GM19035 (cell line): ENCODE measurements around the gene CAMTA1.

Experiments
- ATAC-seq: cut with Tn5 transposase; IDR thresholded peaks from one replicate; pipeline ENCODE4 v1.9.1; 2021; ENCODE audit not compliant: unreplicated experiment

The CAMTA1 gene

DNA sequence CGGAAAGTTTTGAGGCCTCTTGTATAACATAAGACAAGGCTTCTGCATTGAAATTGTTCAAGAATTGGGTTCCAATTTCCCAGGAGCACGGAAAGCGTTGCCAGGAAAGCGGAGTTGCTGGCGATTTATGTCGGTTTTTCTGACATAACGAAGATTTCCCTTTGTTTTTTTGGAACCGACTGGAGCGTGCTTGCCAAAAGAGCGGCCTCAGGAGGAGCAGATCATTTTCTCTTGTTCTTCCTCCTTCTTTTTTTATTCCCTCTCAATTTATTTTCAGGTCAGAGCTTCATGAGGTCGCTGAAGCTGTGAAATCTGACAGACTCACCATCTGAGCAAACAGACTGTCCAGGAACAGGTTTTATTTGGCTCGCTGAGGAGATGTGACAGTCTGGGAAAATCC lies 275.5 kb downstream of the CAMTA1 start:
- no peak for ATAC-seq

DNA sequence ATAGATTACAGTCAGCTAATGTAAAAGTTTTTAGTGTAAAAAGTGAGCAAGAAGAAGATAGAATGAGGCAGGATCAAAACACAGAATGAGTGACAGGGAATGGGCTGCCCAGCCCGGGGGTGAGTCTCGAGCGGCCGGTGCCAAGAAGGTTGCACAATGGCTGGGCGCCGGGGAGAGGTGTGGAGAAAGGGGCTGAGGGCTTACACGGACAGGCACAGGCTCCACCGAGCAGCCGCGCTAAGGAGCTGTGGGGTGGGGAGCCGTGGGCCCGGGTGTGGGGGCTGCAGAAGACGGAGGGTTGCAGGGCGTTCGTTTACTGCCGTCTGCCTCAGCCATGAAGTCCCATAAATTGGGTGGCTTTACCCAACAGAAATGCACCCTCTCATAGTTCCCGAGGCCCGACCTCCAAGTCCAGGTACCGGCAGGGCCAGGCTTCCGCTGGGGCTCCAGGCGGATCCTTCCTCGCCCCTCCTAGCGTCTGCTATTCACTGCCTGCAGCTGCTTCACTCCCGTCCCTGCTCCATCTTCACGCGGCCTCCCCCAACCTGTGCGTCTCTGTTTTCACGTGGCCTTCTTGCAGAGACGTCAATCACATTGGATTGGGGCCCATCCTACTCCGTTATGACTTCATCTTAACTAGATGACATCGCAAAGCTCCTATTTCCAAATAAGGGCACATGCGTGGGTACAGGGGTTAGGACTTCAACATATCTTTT lies 277.2 kb downstream of the CAMTA1 start:
- no peak for ATAC-seq

DNA sequence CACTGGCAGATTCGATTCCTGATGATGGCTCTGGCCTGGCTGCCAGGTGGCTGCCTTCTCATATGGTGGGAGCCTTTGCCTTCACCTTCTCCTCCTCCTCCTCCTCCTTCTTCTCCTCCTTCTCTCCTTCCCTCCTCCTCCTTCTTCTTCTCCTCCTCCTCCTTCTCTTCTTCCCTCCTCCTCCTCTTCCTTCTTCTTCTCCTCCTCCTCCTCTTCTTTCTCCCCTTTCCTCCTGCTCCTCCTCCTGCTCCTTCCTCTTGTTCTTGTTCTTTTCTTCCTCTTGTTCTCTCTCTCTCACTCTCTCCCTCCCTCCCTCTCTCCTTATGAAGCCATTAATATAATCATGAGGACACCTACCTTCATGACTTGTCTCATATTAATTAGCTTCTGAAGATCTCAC lies 278.7 kb downstream of the CAMTA1 start:
- no peak for ATAC-seq

DNA sequence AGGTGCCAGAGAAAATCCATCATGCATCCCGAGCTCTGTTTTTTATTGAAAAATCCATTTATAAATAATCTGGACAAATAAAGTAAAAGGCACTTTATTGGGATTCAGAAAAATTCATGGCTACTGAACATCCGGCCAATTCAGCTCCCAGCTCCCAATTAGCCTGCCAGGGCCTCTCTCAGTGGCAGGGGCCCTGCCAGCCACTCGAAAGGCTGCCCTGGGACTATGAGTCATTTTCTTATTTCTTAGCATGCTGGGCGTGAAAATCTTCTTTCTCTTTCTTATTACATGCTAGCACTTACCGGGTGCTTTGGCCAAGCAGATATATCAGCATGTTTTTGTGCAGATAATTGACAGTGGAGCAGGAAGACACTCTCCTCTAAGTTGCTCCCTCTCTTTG lies 283.3 kb downstream of the CAMTA1 start:
- no peak for ATAC-seq

DNA sequence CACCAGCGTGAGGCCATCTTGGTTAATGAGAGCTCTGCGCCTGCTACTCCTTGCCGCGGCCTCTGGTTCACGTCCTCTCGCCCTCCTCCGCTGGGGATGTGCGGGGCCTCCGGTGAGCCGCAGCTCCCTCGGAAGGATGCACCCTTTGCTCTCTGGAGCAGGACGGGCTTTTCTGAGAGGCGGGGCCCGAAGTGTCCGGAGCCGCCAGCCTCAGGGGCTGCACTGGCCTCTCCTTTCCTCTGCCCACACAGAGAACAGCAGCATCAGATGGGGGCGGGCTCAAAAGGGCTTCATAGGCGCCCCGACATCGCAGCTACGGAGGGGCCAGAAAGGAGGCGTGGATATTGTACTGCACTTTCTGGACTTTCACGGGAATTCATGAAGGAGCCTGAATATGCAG lies 284.7 kb downstream of the CAMTA1 start:
- ATAC-seq = no peak

DNA sequence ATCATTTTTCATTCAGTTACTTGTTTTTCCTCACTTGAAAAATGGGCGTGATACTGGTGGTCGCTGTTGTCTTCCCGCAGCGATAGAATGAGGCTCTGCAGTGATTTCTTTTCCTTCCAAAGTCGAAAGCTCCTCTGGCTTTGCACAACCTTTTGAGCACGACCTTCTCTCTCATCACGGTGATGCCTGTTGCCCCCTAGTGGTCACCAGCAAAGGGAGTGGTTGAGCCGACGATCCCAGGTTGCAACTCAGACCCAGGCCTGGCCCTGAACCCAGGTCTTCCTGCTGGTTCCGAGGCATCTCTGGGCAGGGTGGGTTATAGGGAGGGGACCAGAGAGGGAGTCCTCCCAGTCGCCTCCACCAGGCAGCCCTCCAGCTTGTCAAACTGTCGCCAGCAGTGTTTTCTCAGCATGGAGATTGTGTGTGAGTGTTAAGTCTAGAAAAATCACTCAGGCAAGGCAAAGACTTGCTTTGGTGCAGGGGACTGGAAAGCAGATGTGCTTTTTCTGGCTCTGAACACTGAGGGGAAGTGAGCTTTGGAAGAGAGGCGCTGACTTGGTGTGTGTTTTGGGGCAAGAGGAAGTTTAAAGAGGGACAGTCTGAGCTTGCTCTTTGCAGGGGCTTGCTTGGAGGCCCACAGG lies 285.3 kb downstream of the CAMTA1 start:
- no peak for ATAC-seq

DNA sequence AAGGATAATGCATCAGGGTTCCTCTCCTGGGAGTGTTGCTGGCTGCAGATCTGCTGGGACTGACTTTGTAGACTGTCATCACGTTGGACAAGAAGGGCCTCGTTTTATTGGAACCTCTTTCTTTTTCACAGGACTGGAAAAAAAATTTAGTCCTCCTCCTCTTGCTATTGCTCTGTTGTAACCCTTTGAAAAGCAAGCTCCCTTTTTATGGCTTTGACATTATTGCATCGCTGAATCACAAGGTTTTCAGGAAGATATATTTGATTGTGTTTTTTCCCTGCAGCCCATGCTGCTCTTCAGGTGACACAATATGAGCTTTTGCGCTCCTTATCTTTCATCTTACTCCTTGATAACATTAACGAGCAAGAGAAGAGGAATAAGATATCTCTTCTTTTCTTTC lies 290.9 kb downstream of the CAMTA1 start:
- no peak for ATAC-seq

DNA sequence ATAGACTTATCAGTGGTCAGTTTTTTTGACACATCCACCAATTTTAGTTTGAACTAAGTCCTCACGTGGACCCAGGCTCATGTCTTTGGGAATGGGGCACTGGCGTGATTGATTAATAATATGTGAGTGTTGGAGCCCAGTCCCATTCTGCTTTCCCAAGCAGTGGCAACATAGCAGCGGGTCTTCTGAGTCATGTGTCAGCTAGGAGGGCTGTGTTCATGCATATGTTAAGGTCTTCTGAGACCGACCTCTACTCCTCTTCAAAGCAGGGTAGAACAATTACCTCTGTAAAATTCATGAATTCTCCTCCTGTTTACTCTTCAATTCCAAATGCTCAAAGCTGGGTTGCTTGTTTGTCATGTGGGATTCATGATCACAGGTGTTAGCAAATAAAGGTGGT lies 291.3 kb downstream of the CAMTA1 start:
- ATAC-seq = no peak

DNA sequence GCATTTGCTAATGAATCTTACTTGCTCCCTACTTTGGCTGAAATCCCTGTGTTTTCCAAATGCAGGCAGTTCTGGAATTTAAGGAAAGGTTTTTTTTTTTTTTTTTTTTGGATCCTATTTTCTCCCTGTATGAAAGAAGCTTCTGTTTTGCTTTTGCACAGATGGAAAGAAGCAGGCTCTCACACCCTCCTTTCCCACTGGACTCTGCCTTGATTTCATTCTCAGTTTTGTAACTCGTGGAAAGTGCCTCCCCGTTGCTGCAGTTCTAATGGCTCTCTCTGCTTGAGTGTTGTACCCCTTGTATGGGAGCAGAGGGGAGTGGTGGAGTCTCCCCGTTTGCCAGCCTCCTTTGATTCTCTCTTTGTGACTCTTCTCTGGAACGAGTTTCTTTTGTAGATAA lies 291.9 kb downstream of the CAMTA1 start:
- no peak for ATAC-seq

DNA sequence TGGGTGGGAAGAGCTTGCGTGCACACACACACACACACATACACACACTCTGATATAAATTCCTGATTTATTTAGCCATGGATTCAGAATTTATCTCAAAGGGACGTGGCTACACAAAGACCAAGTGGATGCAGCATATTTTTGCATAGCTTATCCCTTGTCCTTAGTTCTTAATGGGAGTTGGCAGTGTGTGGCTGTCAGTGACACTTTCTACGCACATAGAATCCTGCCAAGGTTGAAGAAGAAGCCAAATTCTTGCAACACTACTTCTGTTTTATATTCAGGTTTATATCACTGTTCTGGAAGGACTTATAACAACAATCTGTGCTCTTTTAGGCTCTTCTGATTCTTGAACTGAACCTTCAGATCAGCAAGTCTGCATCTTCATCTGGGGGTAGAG lies 292.7 kb downstream of the CAMTA1 start:
- no peak for ATAC-seq

DNA sequence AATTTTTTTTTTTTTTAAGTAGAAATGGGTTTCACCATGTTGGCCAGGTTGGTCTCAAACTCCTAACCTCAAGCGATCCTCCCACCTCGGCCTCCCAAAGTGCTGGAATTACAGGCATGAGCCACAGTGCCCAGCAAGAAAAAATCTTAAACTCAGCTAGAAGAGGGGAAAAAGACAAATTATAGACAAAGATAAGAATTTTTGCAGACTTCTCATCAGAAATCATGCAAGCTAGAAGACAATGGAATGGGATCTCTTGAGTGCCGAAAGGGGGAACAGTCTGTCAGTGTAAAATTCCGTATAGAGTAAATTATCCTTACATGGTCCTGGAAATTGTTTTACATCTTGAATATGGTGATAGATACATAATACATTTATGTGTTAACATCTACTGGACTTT lies 294.4 kb downstream of the CAMTA1 start:
- no peak for ATAC-seq

DNA sequence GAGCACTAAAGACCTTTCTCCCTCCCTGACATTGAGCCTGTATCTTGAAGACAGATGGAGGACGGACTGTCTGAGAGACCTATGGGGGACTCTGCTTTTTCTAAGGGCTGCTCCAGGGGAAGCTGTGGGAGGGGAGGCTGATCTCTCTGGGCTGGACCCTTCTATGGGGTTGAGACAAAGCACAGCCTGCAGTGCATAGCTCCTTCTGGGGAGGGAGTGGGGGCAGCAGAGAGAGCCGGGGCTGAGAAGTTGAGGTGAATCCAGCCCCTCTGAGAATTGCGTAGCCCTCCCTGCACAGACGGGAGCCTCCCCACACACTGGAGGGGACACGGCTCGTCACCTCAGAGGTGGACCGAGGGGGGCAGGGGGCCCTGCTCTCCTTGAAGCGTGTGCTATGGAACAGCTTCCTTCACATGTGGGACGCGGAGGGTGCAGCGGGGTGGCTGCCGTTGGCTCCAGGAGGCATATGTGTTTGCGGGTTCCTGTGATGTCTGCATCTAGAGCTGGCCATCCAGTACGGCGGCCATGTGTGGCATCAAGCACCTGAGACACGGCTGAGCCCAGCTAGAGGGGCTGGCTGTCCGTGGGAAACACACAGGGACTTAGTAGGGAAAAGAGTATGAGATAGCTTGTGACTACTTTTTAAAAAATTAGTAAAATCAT lies 299.1 kb downstream of the CAMTA1 start:
- ATAC-seq = no peak

DNA sequence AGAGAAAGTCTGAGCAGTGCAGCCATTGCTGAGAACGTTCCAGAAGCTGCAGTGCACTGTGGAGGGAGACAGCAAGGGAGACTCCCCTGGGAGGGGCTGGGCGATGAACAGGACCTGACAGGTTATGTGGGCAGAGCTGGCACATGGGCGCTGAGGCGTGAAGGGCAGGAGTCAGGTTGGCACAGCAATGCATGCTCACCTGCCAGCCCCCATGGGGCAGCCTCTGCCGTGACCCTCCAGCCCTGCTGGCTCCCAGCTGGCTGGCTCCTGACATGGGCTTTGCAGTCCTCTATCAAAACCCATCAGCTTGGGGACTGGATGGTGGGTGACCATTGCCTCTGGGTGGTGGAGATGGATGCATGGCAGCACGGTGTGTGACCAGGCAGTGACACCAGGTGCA lies 300.3 kb downstream of the CAMTA1 start:
- no peak for ATAC-seq

DNA sequence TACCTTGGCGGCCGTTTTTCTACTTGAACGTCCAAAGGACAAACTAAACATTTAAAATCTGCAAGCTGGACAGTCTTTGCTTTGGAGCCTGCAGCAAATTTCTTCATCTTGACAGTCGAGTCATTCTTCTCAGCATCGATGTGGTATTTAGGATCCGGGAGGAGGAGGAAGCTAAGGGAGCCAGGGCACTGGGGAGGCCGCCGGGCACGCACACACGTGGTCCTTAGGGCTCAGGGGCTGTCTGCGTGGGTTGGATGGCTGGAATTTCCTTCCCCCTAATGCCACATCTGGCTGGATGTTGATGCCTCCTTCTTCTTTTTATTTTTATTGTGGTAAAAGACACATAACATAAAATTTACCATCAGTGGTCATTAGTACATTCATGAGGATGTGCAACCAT lies 300.9 kb downstream of the CAMTA1 start:
- no peak for ATAC-seq

DNA sequence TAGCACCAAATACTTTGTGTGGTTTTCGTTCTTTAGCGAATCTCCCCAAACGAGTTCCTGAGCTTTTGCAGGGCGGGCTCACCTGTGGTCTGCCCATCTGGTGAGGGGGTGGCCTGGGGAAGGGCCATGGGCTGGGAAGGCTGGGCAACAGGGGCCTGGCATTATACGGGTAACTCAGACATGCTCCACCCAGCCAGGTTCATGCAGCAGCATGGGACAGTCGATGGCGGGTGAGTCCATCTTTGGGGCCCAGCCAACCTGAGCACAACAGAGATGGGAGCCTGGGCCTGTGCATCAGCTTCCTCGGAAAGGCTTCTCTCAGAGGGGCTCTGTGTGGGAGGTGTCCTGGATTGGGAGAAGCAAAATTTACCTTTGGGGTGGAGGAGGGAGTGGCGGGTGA lies 302.6 kb downstream of the CAMTA1 start:
- ATAC-seq = no peak

DNA sequence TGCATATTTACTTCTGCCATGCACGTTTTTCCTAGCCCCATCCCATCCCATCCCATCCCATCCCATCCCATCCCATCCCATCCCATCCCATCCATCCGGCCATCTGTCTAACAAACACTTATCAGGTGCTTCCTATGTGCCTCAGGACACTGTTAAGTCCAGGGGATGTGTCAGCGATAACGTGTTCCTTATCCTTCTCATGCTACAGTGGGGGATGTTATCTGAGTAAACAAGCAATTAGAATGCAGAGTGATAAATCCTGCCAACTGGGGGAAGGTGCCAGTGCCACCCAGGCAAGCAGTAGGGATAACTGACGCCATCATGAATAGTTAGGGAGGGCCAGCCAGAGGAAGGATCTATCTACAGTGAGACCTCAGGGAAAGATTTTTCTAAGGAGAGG lies 304.2 kb downstream of the CAMTA1 start:
- no peak for ATAC-seq

DNA sequence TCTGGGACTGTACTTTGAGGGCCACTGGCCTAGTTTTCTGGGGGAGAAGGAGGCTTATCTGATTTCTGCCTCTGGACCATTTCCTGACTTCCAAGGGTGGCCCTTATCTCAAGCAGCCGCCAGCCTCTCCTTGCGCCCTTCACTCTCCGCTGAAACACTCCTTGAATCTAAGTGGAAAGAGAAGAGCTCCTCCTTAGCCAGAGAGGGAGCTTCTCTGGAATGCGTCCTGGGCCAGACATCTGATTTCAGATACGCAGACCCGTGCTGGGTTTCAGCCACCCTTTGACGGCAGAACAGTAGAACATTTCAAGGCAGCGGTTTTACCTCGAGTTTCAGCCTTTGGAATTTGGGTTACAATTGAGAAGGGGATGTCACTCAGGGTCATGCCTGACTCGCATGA lies 308.0 kb downstream of the CAMTA1 start:
- no peak for ATAC-seq

DNA sequence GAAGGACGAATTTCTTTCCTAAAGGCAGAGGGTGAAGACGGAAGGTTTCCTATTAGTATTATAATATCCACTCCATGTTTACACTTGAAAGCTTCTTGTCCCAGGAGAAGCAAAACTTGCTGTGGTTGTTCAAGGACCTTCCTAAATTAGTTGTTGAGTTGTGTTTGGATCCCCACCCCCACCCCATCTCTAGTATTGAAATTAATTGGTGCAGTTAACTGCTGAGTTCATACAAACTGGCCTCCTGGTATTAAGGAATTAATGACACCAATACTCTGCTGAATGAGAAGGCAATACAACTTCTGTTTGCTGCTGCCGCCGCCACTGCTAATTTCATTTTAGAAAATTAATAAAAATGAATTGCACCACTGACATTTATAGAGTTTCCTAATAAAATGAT lies 308.8 kb downstream of the CAMTA1 start:
- ATAC-seq = no peak

DNA sequence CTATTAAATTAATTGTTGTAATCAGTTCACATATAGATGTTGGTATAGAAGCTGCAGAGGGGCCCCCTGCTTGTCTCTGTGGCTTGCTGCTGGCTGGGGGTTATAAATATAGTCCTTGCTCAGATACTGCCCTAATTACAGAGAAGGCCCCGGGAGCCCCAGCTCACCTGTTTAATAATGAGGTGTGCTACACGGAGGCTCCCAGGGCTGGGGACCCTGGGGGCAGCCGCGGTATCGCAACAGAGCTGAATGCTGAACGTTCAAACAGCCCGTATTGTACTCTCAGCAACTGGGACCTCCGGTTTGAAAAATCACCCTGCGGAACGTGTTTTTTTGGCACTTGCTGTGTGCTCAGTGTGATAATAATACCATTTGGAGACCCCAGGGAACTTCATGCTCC lies 309.3 kb downstream of the CAMTA1 start:
- no peak for ATAC-seq

DNA sequence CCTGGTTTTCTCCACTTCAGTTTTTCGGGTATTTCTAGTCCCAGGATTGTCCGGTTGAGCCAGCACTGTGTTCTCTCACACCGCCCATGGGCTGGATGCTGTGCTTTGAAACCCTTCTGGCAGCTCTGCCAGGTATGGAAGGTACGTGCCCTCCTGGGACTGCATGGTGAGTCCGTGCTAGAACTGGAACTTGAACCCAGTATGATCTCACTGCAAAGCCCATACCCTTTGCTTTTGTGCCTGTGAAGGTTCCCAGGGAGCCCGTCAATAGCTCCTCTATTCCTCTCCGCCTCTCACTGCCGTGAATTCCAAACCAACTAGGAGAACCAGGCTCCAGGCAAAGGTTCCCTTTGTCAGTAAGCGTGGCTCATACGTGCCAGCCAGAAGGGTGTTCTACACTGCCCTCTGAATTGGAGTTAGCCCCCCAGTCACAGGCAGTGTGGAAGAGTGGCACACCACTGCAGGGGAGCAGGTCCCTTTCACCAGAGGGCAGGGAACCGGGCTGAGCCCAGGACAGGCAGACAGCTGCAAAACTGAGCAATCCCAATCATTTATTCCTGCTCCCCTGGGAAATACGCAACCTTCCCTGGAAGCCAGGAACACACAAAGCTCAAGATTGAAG lies 310.2 kb downstream of the CAMTA1 start:
- no peak for ATAC-seq

DNA sequence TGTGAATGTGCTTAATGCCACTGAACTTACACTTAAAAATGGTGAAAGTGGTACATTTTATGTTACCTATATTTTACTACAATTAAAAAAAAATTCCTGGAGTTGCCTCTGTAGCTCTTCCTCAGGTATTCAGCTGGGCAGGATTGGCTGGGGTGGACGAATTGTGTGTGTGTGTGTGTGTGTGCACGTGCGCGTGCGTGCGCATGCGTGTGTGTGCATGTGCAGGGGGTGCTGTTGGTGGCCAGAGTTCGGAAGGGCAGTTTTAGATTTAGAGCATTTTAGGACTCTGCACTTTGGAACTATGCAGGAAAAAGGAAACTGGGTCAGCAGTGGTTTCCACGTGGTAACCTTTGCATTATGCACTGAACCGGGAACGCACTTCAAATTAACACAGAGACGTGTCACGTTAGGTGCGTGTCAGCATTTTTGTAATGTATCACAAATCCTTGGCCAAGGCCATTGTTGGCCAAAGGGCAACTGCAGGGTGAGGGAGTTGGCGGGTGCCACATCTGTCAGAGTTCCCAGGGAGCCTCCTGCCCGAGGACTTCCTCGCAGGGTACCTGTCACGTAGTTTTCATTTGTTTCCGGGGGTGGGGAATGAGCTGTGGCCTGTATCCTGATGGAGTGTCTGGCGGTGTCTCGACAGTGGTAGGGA lies 312.8 kb downstream of the CAMTA1 start:
- no peak for ATAC-seq

DNA sequence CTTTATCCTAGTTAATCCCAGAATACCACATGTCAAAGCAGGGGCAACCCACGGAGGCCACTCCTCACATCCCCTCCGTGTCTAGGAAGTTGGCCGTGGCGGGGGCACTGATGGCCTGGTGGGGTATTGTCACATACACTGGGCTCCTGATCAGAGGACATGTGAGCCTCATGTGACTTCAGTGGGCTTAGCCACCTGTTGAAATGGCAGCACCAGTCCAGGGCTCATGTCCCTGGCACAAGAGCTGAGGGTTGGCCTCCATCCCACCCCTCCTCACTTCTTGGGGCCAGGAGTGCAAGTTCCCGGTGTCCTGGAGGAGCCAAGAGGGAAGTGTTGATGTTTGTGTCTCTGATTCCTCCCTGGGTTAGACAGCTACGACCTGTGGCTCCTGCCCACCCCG lies 313.4 kb downstream of the CAMTA1 start:
- ATAC-seq = no peak
